ENCODE results near the gene GJD4.

Gene GJD4

DNA sequence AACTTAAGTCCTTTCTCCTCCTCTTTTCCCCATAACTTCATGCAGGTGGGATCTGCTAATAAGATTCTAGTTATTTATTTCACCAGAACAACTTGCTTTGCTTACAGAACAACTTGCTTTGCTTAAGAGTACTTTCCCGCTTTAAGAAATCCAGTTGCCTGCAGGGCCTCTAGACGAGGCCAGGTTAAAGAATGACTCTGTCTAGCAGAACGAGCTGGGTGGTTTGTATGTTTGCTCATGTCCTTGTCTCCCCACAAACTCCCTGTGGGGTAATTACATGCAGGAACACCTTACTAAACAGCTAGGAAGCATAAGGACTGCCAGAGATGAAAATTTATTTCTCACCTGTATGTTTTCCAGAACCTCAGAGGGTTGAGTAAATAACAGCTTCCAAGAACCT lies 45.8 kb downstream of the GJD4 start:
- no peak for DNase-seq (ENCODE audit: low read depth in 2 of 3, low spot score in 1 of 3)

DNA sequence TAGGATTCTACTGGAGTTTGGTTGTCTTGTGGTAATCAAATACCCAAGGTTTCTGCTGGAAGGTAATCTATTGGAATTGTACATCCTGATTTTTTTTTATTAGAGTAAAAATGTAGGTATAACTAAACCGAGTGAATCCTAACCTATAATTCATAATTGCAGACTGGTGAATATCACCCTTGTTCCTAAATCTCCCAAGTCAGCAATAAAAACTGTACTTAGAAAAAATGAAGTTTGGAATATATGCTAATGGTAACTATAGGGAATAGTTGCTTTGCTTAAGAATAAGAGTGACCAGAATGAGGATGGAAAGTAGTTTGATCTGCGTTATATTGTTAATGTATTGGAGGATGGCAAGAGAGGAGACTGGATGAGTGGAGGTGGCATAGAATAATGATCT lies 47.7 kb downstream of the GJD4 start:
- DNase-seq (ENCODE audit: low read depth in 2 of 3, low spot score in 1 of 3): no peak

DNA sequence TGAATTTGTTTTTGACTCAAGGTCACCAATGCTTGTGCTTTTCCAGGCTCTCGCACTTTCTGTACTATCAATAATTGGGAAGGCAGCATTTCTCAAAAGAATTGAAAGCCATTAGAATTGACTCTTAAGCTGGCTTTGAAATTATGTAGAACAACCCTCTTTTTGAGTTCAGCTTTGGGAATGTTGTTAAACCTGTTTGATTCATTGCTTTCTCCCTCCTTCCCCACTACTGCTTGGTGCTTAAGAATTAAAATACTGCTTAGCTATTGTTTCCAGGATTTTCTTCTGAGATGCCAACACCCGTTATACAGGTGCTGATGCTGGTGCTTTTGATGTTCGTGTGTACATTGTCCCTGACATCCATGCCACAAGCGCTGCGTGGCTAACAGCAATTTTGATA lies 52.5 kb downstream of the GJD4 start:
- DNase-seq (ENCODE audit: low read depth in 2 of 3, low spot score in 1 of 3): no peak

All from stimulated activated CD4-positive, alpha-beta T cell treated with anti-CD3 and anti-CD28 coated beads, Interleukin-12 subunit alpha, Interleukin-12 subunit beta, amount 100 ng/mL, for 48 hours (primary cell).